Cardiac muscle cell (in vitro differentiated cells and primary cell): Measurements from ENCODE around the gene KRT32. TPM values are rescaled to one million over a fixed set of nuclear protein-coding genes. Genes with fewer than 3 reads are reported as not detected.
A peak's percentile ranks its signal among the peaks of the same experiment; 100 is the strongest.

Source experiments
- DNase-seq, 2 donors: peaks; one replicate each; pipeline versions ENCODE4 v3.0.0 to v3.0.0-alpha.2; 2010 to 2017; ENCODE audit warnings: low read depth in 1 of 2, low spot score in 1 of 2
- H3K27ac ChIP-seq: fragments of 200-600 bp; sonication (generic); 2 replicates; pipeline ENCODE4 v1.5.1; 2016
- H3K27me3 ChIP-seq: fragments of 200-600 bp; sonication (generic); 2 replicates; pipeline ENCODE4 v1.6.0; 2016; ENCODE audit warnings: control low read depth
- H3K36me3 ChIP-seq: fragments of 200-600 bp; sonication (generic); 2 replicates; pipeline ENCODE4 v1.5.1; 2016; ENCODE audit warnings: control low read depth
- H3K4me1 ChIP-seq: fragments of 200-600 bp; sonication (generic); 2 replicates; pipeline ENCODE4 v1.8.1; 2017; ENCODE audit warnings: low read depth, mild to moderate bottlenecking, mixed run types
- H3K4me3 ChIP-seq: fragments of 200-600 bp; sonication (generic); 2 replicates; pipeline ENCODE4 v1.5.1; 2016; ENCODE audit warnings: mild to moderate bottlenecking
- H3K9me3 ChIP-seq: fragments of 200-600 bp; sonication (generic); 2 replicates; pipeline ENCODE4 v1.5.1; 2017; ENCODE audit warnings: low read depth, mild to moderate bottlenecking, control low read depth
- CTCF ChIP-seq: IDR thresholded peaks from 2 replicates; pipeline ENCODE4 v1.5.1; 2012; ENCODE audit warnings: low read depth, mild to moderate bottlenecking, low read length
- polyA plus RNA-seq: library from polyadenylated mRNA; unstranded; fragments of >200 nt; fragmentation: Nextera tagmentation; extraction: Ambion mirVana; gene quantifications from 2 replicates; pipeline ENCODE4 v1.2.1, GENCODE V29; 2016
- total RNA-seq: library from RNA; depleted of rRNA; stranded (reverse); fragments of >200 nt; gene quantifications from 2 replicates; pipeline ENCODE4 v1.2.3, GENCODE V29; 2016

KRT32 gene
- total and polyA plus RNA-seq, 2 experiments from 2014 or later: not detected

GRCh38 chr17:41480136-41480535 is 12.9 kb upstream of the KRT32 start:
- no peaks in the 10 kb centered on the region for H3K4me1 ChIP-seq
- H3K27me3 ChIP-seq: no peaks in the 10 kb centered on the region
- no peaks in the 10 kb centered on the region for H3K9me3 ChIP-seq
- no peaks in the 10 kb centered on the region for H3K36me3 ChIP-seq
- no peak overlapping the region for H3K4me3 ChIP-seq
- TF ChIP-seq CTCF: no peak
- peak in 1 of 2 donors; percentile 17 for DNase-seq
- H3K27ac ChIP-seq: no peak overlapping the region

- Histone ChIP-seq H3K9me3 (no peaks in the 10 kb centered on the region), H3K36me3 (no peaks in the 10 kb centered on the region), H3K4me3 (no peak overlapping the region), H3K4me1 (no peaks in the 10 kb centered on the region), H3K27ac (no peak overlapping the region), H3K27me3 (no peaks in the 10 kb centered on the region)
- no peak for TF ChIP-seq CTCF
- DNase-seq: no peak
These were observed 11.1 kb upstream of the KRT32 start for GRCh38 chr17:41478237-41478636.

- H3K4me1 ChIP-seq: no peaks in the 10 kb centered on the region
- H3K27ac ChIP-seq: no peak overlapping the region
- H3K9me3 ChIP-seq: no peaks in the 10 kb centered on the region
- no peaks in the 10 kb centered on the region for H3K27me3 ChIP-seq
- TF ChIP-seq CTCF: no peak
- no peak overlapping the region for H3K4me3 ChIP-seq
- DNase-seq: no peak
- H3K36me3 ChIP-seq: no peaks in the 10 kb centered on the region
These were observed 10.0 kb upstream of the KRT32 start for GRCh38 chr17:41476866-41477815.

GRCh38 chr17:41475421-41475820 is 8.2 kb upstream of the KRT32 start:
- no peak overlapping the region for H3K27ac ChIP-seq
- no peak for TF ChIP-seq CTCF
- no peaks in the 10 kb centered on the region for H3K9me3 ChIP-seq
- no peak overlapping the region for H3K4me3 ChIP-seq
- no peaks in the 10 kb centered on the region for H3K4me1 ChIP-seq
- DNase-seq: no peak
- H3K27me3 ChIP-seq: no peaks in the 10 kb centered on the region
- no peaks in the 10 kb centered on the region for H3K36me3 ChIP-seq

- Histone ChIP-seq H3K4me1 (no peaks in the 10 kb centered on the region), H3K27ac (no peak overlapping the region), H3K9me3 (no peaks in the 10 kb centered on the region), H3K4me3 (no peak overlapping the region), H3K36me3 (no peaks in the 10 kb centered on the region), H3K27me3 (no peaks in the 10 kb centered on the region)
- no peak for TF ChIP-seq CTCF
- no peak for DNase-seq
These were observed 7.7 kb upstream of the KRT32 start for GRCh38 chr17:41474863-41475262.
